HepG2 (cell line): ENCODE results near the gene DCAF4L1. TPM values are rescaled to one million over a fixed set of nuclear protein-coding genes. Genes with fewer than 3 reads are reported as not detected.

Experiments
- ATAC-seq: fragments of 200-7000 bp; cut with Tn5 transposase; 3 replicates; pipeline ENCODE4 v1.9.1; 2020; ENCODE audit warnings: mild to moderate bottlenecking, moderate library complexity
- BruUV-seq: library from RNA; stranded (reverse); fragments of 400-500 nt; replicated peaks from 2 replicates; lab custom pipeline; 2021; lab: Mats Ljungman, UMichigan
- CTCF ChIA-PET: fragments of 300-600 bp; formaldehyde crosslinking; extraction: SDS; loops from one replicate; lab custom pipeline; 2021; ENCODE audit warnings: low total read pairs, inconsistent platforms, low intra/inter-chr PET ratio; lab: Yijun Ruan, JAX
- POLR2A ChIA-PET: fragments of 350-600 bp; sonication (Branson Sonifier 250); formaldehyde crosslinking; loops from one replicate; lab custom pipeline; 2020; ENCODE audit warnings: antibody characterized with exemption, inconsistent platforms; lab: Yijun Ruan, JAX
- DNase-seq: peaks from one replicate; pipeline ENCODE4 v3.0.0-alpha.2; 2015; ENCODE audit warnings: low spot score
- FAIRE-seq: peaks from 3 replicates; lab custom pipeline; 2011; peaks lifted over from hg19 to GRCh38; lab: Jason Lieb, UNC
- H2AFZ ChIP-seq: one replicate; pipeline ENCODE4 v1.6.1; 2011; ENCODE audit warnings: low read length, inconsistent platforms
- H3K27ac ChIP-seq: fragments of 300-600 bp; 3 replicates; pipeline ENCODE4 v1.8.0; 2011; ENCODE audit warnings: mixed run types, mild to moderate bottlenecking, mixed read lengths, low read length, inconsistent platforms; ENCODE audit not compliant: insufficient read depth; ENCODE audit errors: extremely low read length
- H3K27me3 ChIP-seq, 2 experiments: fragments of 200-600 bp in 1 of 2; 2 replicates in 1 of 2; 3 replicates in 1 of 2; pipeline versions ENCODE4 v1.6.0 to v1.8.0; 2011; ENCODE audit warnings: low read length in 2 of 2, mild to moderate bottlenecking in 2 of 2, moderate library complexity in 2 of 2, inconsistent platforms in 1 of 2; ENCODE audit not compliant: insufficient read depth in 2 of 2, control insufficient read depth in 1 of 2
- H3K36me3 ChIP-seq, 2 experiments: fragments of 200-600 bp in 1 of 2; replicated peaks in 1 of 2; 2 replicates in 1 of 2; 3 replicates in 1 of 2; pipeline versions ENCODE4 v1.5.1 to v1.8.0; 2011; ENCODE audit warnings: low read length in 2 of 2, inconsistent platforms in 1 of 2; ENCODE audit not compliant: insufficient read depth in 2 of 2, control insufficient read depth in 1 of 2
- H3K4me1 ChIP-seq: 2 replicates; pipeline ENCODE4 v1.5.1; 2012; ENCODE audit warnings: low read length, inconsistent platforms; ENCODE audit not compliant: insufficient read depth
- H3K4me2 ChIP-seq: 2 replicates; pipeline ENCODE4 v1.6.0; 2011; ENCODE audit warnings: low read depth, low read length, inconsistent platforms
- H3K4me3 ChIP-seq, 3 experiments: fragments of 200-600 bp in 1 of 3; sonication (generic), shearing (Covaris generic) in 1 of 3; replicated peaks in 1 of 3; 2 replicates each; pipeline ENCODE4 v1.5.1; 2011 to 2016; ENCODE audit warnings: low read length in 3 of 3, inconsistent platforms in 2 of 3, low read depth in 2 of 3, mild to moderate bottlenecking in 2 of 3, control low read depth in 1 of 3, mixed read lengths in 1 of 3; ENCODE audit not compliant: insufficient read depth in 1 of 3
- H3K79me2 ChIP-seq: one replicate; pipeline ENCODE4 v1.6.1; 2011; ENCODE audit warnings: low read length, inconsistent platforms; ENCODE audit not compliant: insufficient read depth
- H3K9ac ChIP-seq: 2 replicates; pipeline ENCODE4 v1.6.0; 2011; ENCODE audit warnings: mild to moderate bottlenecking, low read depth, low read length, inconsistent platforms; ENCODE audit not compliant: insufficient read depth
- H3K9me3 ChIP-seq: 2 replicates; pipeline ENCODE4 v1.5.1; 2012; ENCODE audit warnings: mild to moderate bottlenecking, low read length
- H4K20me1 ChIP-seq: 2 replicates; pipeline ENCODE4 v1.6.0; 2011; ENCODE audit warnings: inconsistent platforms, mild to moderate bottlenecking, low read length, moderate library complexity; ENCODE audit not compliant: insufficient read depth
- FOXJ3 ChIP-seq: sonication (generic); formaldehyde crosslinking; IDR thresholded peaks from 2 replicates; pipeline ENCODE4 v1.4.0; 2020; ENCODE audit warnings: missing genetic modification reagents, mild to moderate bottlenecking, borderline replicate concordance
- KDM6A ChIP-seq: IDR thresholded peaks from 2 replicates; pipeline ENCODE4 v1.6.1; 2016; ENCODE audit warnings: low read depth
- MAF1 ChIP-seq: sonication (generic); formaldehyde crosslinking; IDR thresholded peaks from 2 replicates; pipeline ENCODE4 v1.5.0; 2020; ENCODE audit warnings: missing genetic modification reagents, borderline replicate concordance
- PRMT3 ChIP-seq: sonication (generic); formaldehyde crosslinking; IDR thresholded peaks from 2 replicates; pipeline ENCODE4 v1.8.1; 2022; ENCODE audit warnings: low read depth, mild to moderate bottlenecking, moderate library complexity, missing genetic modification reagents, borderline replicate concordance
- TBX2 ChIP-seq: sonication (generic); formaldehyde crosslinking; IDR thresholded peaks from 2 replicates; pipeline ENCODE4 v1.5.0; 2020; ENCODE audit warnings: missing genetic modification reagents, mild to moderate bottlenecking, borderline replicate concordance
- ZNF549 ChIP-seq: sonication (generic); formaldehyde crosslinking; IDR thresholded peaks from 2 replicates; pipeline ENCODE4 v1.5.0; 2020; ENCODE audit warnings: missing genetic modification reagents
- ZNF629 ChIP-seq: sonication (generic); formaldehyde crosslinking; conservative IDR thresholded peaks from 2 replicates; pipeline ENCODE4 v1.5.0; 2020; ENCODE audit warnings: missing genetic modification reagents
- ZNF720 ChIP-seq: sonication (generic); formaldehyde crosslinking; IDR thresholded peaks from 2 replicates; pipeline ENCODE4 v1.4.0; 2020; ENCODE audit warnings: missing genetic modification reagents
- ZNF724P ChIP-seq: sonication (generic); formaldehyde crosslinking; IDR thresholded peaks from 2 replicates; pipeline ENCODE4 v1.8.0; 2022; ENCODE audit warnings: missing genetic modification reagents, borderline replicate concordance
- WGBS: methylation state at CpG from one replicate; pipeline ENCODE4 v1.1.6; 2017; ENCODE audit warnings: low lambda C conversion rate; 5-methylcytosine and 5-hydroxymethylcytosine counted together
- in situ Hi-C: cut with HindIII; loops from 2 replicates; pipeline ENCODE4 v1.10.0; 2017; ENCODE audit warnings: low pct_unique_long_range_greater_than_20kb; ENCODE audit not compliant: extremely low pct_ligation_motif_present
- intact Hi-C: fragments of 100-400 bp; cut with micrococcal nuclease; formaldehyde crosslinking; loops from one replicate; pipeline ENCODE4 v1.10.0; 2022; ENCODE audit not compliant: unreplicated experiment
- polyA plus RNA-seq, 8 experiments: library from polyadenylated mRNA; depleted of rRNA in 3 of 8; stranded (reverse) in 7 of 8; unstranded in 1 of 8; fragments of >200 nt; fragmentation: Illumina TruSeq in 4 of 8; extraction: Trizol in 4 of 8; gene quantifications; 2 replicates each; pipeline versions ENCODE4 v1.2.1 to v1.2.3, GENCODE V29; 2011 to 2016; ENCODE audit warnings: low read depth in 4 of 8, missing spikeins in 1 of 8, mixed read lengths in 1 of 8; ENCODE audit not compliant: insufficient read depth in 1 of 8
- total RNA-seq, 5 experiments: library from RNA; depleted of rRNA; stranded (reverse); fragments of >200 nt; fragmentation: Illumina TruSeq; extraction: Trizol; gene quantifications; 2 replicates each; pipeline ENCODE4 v1.2.3, GENCODE V29; 2016; ENCODE audit warnings: low read depth in 1 of 5

The DCAF4L1 gene
- total and polyA plus RNA-seq, 2 of the 13 experiments (the other 11 are each of a cell fraction or from before 2014, with no cell fraction given): 0.05 to 0.09 TPM

GRCh38 chr4:41969671-41970070 is 11.9 kb upstream of the DCAF4L1 start (continued):
- TF ChIP-seq PRMT3 (CRISPR knock-in tag): no peak
- no peak for TF ChIP-seq FOXJ3
- TF ChIP-seq ZNF629 (CRISPR knock-in tag): no peak

GRCh38 chr4:41975341-41975740 is 6.2 kb upstream of the DCAF4L1 start:
- Histone ChIP-seq H3K79me2 (no peaks in the 10 kb centered on the region), H2AFZ (no peak overlapping the region), H3K36me3 (no peaks in the 10 kb centered on the region), H3K4me1 (peaks cover 11% of the 10 kb centered on the region; the same call in 1 of the 2 replicates), H3K9me3 (no peaks in the 10 kb centered on the region), H3K9ac (no peak overlapping the region), H3K4me2 (no peak overlapping the region), H3K4me3 (no peak overlapping the region), H3K27me3 (no peaks in the 10 kb centered on the region), H3K27ac (no peak overlapping the region), H4K20me1 (no peaks in the 10 kb centered on the region)
- 34% methylated on average over 1 of the region's 1 CpG for WGBS
- no peak for DNase-seq
- intact Hi-C loops (no loop called here), in situ Hi-C loops (no loop called here)
- POLR2A ChIA-PET: no interaction called here
- FAIRE-seq: no peak
- ATAC-seq: no peak
- no peak for TF ChIP-seq MAF1 (CRISPR knock-in tag)
- TF ChIP-seq ZNF549 (CRISPR knock-in tag): no peak
- TF ChIP-seq ZNF720: no peak
- TF ChIP-seq KDM6A: no peak
- TF ChIP-seq TBX2: no peak
- TF ChIP-seq ZNF724P (CRISPR knock-in tag): no peak
- no TSS peak for BruUV-seq
- CTCF ChIA-PET: no interaction called here
